Measurements from ENCODE around the gene KLF16. TPM values are rescaled to one million over a fixed set of nuclear protein-coding genes. Genes with fewer than 3 reads are reported as not detected.
A peak's percentile ranks its signal among the peaks of the same experiment; 100 is the strongest.

The KLF16 gene
- total RNA-seq, 1 experiment from 2014 or later = 64.0 TPM

DNA sequence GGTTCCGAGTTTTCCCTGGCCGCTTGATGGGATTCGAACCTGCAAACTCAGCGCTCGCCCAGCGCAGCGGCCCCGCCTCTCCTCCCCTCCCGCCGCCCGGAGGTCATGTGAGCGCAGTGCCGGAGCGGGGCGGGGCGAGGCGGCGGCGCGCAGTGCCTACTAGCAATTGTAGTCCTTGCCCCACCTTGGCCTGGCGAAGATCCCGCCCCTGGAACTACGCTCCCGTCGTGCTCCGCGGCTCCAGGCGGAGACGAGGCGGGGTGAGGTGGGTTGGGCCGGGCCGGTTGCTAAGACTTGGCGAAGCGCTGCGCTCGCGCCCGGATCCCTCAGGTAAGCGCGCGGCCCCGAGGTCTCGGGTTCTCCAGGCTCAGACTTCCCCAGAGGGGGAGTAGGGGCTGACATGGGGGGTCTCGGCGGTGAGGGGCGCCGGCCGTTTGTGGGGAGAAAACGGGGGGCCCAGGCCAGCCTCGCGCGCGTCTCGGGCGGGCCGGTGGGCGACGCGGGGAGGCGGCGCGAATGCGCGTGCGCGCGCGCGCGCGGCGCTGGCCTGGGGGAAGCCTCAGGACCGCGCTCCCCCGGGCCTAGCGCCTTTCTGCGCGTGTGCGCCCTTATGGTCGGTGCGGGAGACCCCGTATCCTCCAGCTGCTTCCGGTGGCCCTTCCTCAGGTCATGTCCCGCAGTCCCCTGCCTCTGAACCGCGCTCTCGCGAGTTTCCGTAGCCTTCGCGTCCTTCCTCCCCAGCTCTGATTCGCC lies 41.9 kb upstream of the KLF16 start, which contains the start of the genes ADAT3 and SCAMP4 (continued):
- TF ChIP-seq, protein P1, sequence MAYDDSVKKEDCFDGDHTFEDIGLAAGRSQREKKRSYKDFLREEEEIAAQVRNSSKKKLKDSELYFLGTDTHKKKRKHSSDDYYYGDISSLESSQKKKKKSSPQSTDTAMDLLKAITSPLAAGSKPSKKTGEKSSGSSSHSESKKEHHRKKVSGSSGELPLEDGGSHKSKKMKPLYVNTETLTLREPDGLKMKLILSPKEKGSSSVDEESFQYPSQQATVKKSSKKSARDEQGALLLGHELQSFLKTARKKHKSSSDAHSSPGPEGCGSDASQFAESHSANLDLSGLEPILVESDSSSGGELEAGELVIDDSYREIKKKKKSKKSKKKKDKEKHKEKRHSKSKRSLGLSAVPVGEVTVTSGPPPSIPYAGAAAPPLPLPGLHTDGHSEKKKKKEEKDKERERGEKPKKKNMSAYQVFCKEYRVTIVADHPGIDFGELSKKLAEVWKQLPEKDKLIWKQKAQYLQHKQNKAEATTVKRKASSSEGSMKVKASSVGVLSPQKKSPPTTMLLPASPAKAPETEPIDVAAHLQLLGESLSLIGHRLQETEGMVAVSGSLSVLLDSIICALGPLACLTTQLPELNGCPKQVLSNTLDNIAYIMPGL (CRISPR knock-in tag; IDR thresholded peaks at IDR 0.05) = 0 out of 2 replicates have a peak, but pooled peaks have one; percentile 44
- TF ChIP-seq, protein P2, sequence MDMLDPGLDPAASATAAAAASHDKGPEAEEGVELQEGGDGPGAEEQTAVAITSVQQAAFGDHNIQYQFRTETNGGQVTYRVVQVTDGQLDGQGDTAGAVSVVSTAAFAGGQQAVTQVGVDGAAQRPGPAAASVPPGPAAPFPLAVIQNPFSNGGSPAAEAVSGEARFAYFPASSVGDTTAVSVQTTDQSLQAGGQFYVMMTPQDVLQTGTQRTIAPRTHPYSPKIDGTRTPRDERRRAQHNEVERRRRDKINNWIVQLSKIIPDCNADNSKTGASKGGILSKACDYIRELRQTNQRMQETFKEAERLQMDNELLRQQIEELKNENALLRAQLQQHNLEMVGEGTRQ (CRISPR knock-in tag; IDR thresholded peaks at IDR 0.05) = peak; percentile 97
- no peak for TF ChIP-seq KAT7 (CRISPR knock-in tag; IDR thresholded peaks at IDR 0.05; ENCODE audit: borderline replicate concordance)
- no peak for TF ChIP-seq OVOL2 (CRISPR knock-in tag; IDR thresholded peaks at IDR 0.05; ENCODE audit: borderline replicate concordance)
- TF ChIP-seq GRHL2 (CRISPR knock-in tag; IDR thresholded peaks at IDR 0.05; ENCODE audit: insufficient replicate concordance, severe bottlenecking) = no peak
- no peak for TF ChIP-seq JAZF1 (CRISPR knock-in tag; IDR thresholded peaks at IDR 0.05)
- no peak for TF ChIP-seq SMAD4 (CRISPR knock-in tag; IDR thresholded peaks at IDR 0.05)
- no peak for TF ChIP-seq PRRX2 (CRISPR knock-in tag; IDR thresholded peaks at IDR 0.05)
- TF ChIP-seq ZNF423 (CRISPR knock-in tag; IDR thresholded peaks at IDR 0.05) = no peak
- no peak for TF ChIP-seq ESRRA (CRISPR knock-in tag; IDR thresholded peaks at IDR 0.05; ENCODE audit: borderline replicate concordance)
- TF ChIP-seq, protein P3, sequence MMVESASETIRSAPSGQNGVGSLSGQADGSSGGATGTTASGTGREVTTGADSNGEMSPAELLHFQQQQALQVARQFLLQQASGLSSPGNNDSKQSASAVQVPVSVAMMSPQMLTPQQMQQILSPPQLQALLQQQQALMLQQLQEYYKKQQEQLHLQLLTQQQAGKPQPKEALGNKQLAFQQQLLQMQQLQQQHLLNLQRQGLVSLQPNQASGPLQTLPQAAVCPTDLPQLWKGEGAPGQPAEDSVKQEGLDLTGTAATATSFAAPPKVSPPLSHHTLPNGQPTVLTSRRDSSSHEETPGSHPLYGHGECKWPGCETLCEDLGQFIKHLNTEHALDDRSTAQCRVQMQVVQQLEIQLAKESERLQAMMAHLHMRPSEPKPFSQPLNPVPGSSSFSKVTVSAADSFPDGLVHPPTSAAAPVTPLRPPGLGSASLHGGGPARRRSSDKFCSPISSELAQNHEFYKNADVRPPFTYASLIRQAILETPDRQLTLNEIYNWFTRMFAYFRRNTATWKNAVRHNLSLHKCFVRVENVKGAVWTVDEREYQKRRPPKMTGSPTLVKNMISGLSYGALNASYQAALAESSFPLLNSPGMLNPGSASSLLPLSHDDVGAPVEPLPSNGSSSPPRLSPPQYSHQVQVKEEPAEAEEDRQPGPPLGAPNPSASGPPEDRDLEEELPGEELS (CRISPR knock-in tag; IDR thresholded peaks at IDR 0.05) = peak; percentile 68; the same call in 1 of the 2 replicates
- peak; percentile 47 for TF ChIP-seq FOXP1 (CRISPR knock-in tag; IDR thresholded peaks at IDR 0.05; ENCODE audit: borderline replicate concordance)
- no peak for TF ChIP-seq MXD4 (CRISPR knock-in tag; IDR thresholded peaks at IDR 0.05; ENCODE audit: borderline replicate concordance)
- no peak for TF ChIP-seq HMGA2 (CRISPR knock-in tag; IDR thresholded peaks at IDR 0.05)
- TF ChIP-seq, protein P4, sequence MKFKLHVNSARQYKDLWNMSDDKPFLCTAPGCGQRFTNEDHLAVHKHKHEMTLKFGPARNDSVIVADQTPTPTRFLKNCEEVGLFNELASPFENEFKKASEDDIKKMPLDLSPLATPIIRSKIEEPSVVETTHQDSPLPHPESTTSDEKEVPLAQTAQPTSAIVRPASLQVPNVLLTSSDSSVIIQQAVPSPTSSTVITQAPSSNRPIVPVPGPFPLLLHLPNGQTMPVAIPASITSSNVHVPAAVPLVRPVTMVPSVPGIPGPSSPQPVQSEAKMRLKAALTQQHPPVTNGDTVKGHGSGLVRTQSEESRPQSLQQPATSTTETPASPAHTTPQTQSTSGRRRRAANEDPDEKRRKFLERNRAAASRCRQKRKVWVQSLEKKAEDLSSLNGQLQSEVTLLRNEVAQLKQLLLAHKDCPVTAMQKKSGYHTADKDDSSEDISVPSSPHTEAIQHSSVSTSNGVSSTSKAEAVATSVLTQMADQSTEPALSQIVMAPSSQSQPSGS (CRISPR knock-in tag; IDR thresholded peaks at IDR 0.05; ENCODE audit: borderline replicate concordance, low read depth) = no peak
- peak; percentile 96 for TF ChIP-seq NR2C2 (CRISPR knock-in tag; IDR thresholded peaks at IDR 0.05)
- TF ChIP-seq, protein P5, sequence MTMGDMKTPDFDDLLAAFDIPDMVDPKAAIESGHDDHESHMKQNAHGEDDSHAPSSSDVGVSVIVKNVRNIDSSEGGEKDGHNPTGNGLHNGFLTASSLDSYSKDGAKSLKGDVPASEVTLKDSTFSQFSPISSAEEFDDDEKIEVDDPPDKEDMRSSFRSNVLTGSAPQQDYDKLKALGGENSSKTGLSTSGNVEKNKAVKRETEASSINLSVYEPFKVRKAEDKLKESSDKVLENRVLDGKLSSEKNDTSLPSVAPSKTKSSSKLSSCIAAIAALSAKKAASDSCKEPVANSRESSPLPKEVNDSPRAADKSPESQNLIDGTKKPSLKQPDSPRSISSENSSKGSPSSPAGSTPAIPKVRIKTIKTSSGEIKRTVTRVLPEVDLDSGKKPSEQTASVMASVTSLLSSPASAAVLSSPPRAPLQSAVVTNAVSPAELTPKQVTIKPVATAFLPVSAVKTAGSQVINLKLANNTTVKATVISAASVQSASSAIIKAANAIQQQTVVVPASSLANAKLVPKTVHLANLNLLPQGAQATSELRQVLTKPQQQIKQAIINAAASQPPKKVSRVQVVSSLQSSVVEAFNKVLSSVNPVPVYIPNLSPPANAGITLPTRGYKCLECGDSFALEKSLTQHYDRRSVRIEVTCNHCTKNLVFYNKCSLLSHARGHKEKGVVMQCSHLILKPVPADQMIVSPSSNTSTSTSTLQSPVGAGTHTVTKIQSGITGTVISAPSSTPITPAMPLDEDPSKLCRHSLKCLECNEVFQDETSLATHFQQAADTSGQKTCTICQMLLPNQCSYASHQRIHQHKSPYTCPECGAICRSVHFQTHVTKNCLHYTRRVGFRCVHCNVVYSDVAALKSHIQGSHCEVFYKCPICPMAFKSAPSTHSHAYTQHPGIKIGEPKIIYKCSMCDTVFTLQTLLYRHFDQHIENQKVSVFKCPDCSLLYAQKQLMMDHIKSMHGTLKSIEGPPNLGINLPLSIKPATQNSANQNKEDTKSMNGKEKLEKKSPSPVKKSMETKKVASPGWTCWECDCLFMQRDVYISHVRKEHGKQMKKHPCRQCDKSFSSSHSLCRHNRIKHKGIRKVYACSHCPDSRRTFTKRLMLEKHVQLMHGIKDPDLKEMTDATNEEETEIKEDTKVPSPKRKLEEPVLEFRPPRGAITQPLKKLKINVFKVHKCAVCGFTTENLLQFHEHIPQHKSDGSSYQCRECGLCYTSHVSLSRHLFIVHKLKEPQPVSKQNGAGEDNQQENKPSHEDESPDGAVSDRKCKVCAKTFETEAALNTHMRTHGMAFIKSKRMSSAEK (CRISPR knock-in tag; IDR thresholded peaks at IDR 0.05; ENCODE audit: borderline replicate concordance) = peak; percentile 89
- peak; percentile 90; the same call in 1 of the 2 replicates for TF ChIP-seq NFE2L1 (CRISPR knock-in tag; IDR thresholded peaks at IDR 0.05)
- TF ChIP-seq, protein P6, sequence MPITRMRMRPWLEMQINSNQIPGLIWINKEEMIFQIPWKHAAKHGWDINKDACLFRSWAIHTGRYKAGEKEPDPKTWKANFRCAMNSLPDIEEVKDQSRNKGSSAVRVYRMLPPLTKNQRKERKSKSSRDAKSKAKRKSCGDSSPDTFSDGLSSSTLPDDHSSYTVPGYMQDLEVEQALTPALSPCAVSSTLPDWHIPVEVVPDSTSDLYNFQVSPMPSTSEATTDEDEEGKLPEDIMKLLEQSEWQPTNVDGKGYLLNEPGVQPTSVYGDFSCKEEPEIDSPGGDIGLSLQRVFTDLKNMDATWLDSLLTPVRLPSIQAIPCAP (CRISPR knock-in tag; IDR thresholded peaks at IDR 0.05) = no peak
- no peak for TF ChIP-seq ZBTB21 (CRISPR knock-in tag; IDR thresholded peaks at IDR 0.05; ENCODE audit: borderline replicate concordance)
- TF ChIP-seq, protein P7, sequence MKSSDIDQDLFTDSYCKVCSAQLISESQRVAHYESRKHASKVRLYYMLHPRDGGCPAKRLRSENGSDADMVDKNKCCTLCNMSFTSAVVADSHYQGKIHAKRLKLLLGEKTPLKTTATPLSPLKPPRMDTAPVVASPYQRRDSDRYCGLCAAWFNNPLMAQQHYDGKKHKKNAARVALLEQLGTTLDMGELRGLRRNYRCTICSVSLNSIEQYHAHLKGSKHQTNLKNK (CRISPR knock-in tag; IDR thresholded peaks at IDR 0.05) = no peak
- TF ChIP-seq, protein P8, sequence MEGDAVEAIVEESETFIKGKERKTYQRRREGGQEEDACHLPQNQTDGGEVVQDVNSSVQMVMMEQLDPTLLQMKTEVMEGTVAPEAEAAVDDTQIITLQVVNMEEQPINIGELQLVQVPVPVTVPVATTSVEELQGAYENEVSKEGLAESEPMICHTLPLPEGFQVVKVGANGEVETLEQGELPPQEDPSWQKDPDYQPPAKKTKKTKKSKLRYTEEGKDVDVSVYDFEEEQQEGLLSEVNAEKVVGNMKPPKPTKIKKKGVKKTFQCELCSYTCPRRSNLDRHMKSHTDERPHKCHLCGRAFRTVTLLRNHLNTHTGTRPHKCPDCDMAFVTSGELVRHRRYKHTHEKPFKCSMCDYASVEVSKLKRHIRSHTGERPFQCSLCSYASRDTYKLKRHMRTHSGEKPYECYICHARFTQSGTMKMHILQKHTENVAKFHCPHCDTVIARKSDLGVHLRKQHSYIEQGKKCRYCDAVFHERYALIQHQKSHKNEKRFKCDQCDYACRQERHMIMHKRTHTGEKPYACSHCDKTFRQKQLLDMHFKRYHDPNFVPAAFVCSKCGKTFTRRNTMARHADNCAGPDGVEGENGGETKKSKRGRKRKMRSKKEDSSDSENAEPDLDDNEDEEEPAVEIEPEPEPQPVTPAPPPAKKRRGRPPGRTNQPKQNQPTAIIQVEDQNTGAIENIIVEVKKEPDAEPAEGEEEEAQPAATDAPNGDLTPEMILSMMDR (IDR thresholded peaks at IDR 0.05) = no peak
- TF ChIP-seq, protein P9, sequence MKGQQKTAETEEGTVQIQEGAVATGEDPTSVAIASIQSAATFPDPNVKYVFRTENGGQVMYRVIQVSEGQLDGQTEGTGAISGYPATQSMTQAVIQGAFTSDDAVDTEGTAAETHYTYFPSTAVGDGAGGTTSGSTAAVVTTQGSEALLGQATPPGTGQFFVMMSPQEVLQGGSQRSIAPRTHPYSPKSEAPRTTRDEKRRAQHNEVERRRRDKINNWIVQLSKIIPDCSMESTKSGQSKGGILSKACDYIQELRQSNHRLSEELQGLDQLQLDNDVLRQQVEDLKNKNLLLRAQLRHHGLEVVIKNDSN (CRISPR knock-in tag; IDR thresholded peaks at IDR 0.05) = peak; percentile 97

Data from WTC11 (cell line).